ENCODE measurements around the gene PTPN9. TPM values are rescaled to one million over a fixed set of nuclear protein-coding genes. Genes with fewer than 3 reads are reported as not detected.
"Not testable (repeated sequence)": the region's sequence is repeated elsewhere in the genome, so short reads cannot be mapped to it uniquely, and the experiment has no call there.

The PTPN9 gene
- polyA plus RNA-seq, 3 donors, result 40.2 to 48.3 (median 46.9) TPM

GRCh38 chr15:75545064-75545463 is 34.1 kb downstream of the PTPN9 start:
- DNase-seq (ENCODE audit: extremely low read depth in 1 of 11, low read depth in 9 of 11, low spot score in 4 of 11), result no peak

DNA sequence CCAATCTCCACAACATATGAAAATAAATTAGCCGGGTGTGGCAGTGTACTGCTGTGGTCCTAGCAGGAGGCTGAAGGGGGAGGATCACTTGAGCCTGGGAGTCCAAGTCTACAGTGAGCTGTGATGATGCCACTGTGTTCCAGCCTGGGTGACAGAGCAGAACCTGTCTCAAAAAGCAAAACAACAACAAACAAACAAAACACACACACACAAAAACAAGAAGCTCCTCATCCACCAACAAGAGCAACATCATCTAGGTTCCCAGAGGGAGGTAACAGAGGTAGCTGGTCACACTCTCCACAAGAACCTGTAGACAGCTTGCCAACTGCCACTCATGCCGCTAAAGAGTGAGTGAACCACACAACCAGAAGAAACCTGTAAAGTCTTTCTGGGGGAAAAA is 34.8 kb downstream of the PTPN9 start:
- no peak for DNase-seq (ENCODE audit: extremely low read depth in 1 of 11, low read depth in 9 of 11, low spot score in 4 of 11)

DNA sequence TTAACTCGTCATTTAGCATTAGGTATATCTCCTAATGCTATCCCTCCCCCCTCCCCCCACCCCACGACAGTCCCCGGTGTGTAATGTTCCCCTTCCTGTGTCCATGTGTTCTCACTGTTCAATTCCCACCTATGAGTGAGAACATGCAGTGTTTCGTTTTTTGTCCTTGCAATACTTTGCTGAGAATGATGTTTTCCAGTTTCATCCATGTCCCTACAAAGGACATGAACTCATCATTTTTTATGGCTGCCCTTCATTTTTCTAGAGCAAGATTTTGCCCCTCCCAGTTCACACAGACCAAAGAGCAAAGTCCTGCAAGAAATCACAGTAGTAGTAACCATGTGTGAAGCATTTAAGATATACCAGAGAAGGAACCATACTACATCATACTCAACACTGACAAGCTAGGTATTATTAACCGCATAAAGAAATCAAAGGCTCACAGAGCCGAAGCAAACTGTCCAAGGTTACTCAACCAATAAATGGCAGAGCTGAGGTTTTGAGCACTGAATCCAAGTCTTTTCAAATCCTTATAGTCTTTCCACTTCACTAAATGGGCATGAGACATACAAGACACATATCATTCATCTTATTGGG is 36.1 kb downstream of the PTPN9 start:
- DNase-seq (ENCODE audit: extremely low read depth in 1 of 11, low read depth in 9 of 11, low spot score in 4 of 11), result not testable (repeated sequence)

- peak in 3 of 11 donors; percentile 18 to 27 (median 20) for DNase-seq (ENCODE audit: extremely low read depth in 1 of 11, low read depth in 9 of 11, low spot score in 4 of 11)
Observed at GRCh38 chr15:75542386-75542797, 36.7 kb downstream of the PTPN9 start.

- DNase-seq (ENCODE audit: extremely low read depth in 1 of 11, low read depth in 9 of 11, low spot score in 4 of 11), result no peak
Observed at GRCh38 chr15:75538376-75538775, 40.7 kb downstream of the PTPN9 start.

DNA sequence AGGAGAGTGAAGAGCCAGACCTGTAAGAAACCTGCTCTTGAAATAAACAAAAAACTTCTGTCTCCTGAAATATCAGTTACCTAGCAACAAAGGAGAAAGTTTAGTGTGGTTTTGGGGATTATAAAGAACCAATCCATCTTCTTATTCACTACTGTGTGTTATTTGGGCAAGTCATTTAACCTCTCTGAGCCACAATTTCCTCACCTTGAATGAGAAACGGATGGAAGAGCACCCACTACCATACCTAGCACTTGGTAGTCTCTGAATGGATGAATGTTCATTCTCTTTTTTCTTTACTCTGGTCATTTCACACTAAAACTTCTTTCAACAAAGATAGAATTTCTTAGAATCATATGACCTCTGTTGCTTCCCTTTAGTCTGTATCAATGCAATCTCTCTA is 45.2 kb downstream of the PTPN9 start:
- no peak for DNase-seq (ENCODE audit: extremely low read depth in 1 of 11, low read depth in 9 of 11, low spot score in 4 of 11)

DNA sequence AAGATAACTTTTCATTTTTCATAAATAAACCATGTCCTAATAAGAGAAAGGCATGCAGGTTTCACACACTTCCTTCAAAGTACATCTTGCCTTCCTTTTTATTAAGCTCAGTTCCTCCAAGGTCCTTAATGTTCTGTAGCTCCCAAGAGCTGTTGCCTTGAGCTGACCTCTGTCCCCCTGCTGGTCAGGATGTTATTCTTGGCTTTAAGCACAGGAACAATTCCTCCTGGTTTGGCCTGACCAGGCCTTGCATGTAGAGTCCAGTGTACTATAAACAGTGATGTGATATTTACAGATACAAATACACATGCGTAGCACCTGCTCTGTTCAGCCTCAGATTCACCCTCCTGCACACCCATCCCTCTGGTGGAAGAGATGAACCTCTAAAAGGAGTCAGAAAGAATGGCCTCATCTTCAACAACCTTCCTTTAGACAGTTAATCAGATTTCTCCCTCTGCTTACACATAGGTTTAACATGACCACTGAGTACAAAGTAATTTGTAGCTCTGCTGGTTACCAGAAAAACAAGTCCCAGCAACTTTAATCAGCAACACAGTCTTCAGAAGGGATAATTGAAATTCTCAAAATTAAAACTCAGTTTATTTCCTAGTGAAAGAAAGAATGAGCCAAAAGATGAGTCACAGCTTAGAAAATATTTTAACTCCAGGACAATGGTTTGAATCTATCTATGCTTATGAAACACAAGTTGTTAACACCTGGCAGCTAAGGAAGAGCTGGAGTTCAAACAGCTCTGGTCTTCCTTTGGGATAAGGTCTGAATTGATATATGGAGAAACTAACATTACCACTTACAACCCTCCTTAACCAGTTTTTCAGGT is 46.5 kb downstream of the PTPN9 start:
- peak in 5 of 11 donors; percentile 33 to 66 (median 38) for DNase-seq (ENCODE audit: extremely low read depth in 1 of 11, low read depth in 9 of 11, low spot score in 4 of 11)

DNA sequence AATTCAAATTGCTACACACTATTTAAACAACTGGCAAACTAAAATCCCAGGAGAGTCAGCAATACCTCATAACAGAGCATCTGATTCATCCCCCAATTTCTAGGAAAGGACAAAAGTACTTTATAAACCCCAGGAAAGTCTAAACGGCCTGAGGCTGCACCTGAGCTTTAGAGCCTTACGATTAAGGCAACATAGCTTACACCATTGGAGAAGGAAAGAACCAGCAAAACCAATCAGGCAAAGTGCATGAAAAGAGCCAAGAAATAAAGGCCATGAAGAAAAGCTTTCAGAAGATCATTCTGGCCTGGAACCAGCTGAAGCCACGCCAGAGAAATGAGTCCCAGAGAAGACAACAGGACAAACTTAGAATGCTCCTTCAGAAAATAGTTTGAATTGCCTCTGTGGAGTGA is 48.1 kb downstream of the PTPN9 start:
- DNase-seq (ENCODE audit: extremely low read depth in 1 of 11, low read depth in 9 of 11, low spot score in 4 of 11), result no peak

GRCh38 chr15:75530169-75530568 is 48.9 kb downstream of the PTPN9 start:
- no peak for DNase-seq (ENCODE audit: extremely low read depth in 1 of 11, low read depth in 9 of 11, low spot score in 4 of 11)

GRCh38 chr15:75525756-75526155 is 53.4 kb downstream of the PTPN9 start:
- not testable (repeated sequence) for DNase-seq (ENCODE audit: extremely low read depth in 1 of 11, low read depth in 9 of 11, low spot score in 4 of 11)

DNA sequence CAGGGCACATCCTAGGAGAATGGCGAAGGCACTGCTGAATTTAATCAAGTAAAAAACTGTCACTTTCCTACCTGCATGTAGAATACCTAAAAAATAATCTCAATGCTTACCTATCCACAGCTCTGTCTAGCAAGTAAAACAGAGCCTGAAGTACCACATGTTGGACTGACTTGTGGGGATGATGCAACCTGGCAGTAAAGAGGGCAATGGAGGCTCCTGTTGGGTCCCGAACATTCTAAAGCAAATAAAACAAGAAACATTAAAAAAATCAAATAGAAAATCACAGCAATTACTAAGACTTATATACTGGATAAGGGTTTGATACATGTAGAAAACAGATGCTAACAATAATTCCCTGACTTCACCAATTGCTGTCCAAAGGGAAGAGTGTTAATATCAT is 56.1 kb downstream of the PTPN9 start:
- DNase-seq (ENCODE audit: extremely low read depth in 1 of 11, low read depth in 9 of 11, low spot score in 4 of 11), result no peak

DNA sequence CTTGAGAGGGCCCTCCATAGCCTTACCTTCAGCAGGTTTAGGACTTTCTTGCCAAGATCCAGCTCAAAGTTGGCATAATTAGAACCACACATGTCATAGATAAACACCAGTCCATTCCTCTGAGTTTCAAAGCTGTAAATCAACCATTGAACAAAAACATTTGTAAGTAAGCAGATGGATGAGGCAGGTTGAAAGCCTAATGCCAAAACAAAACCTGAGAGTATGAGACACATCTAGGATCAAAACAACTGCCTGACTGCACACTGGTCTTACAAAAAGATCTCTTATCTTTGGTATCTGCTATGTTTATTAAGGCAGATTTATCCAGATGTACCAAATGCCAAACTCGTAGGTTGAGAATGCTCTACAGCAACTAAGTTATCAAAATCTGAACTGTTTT is 61.9 kb downstream of the PTPN9 start:
- no peak for DNase-seq (ENCODE audit: extremely low read depth in 1 of 11, low read depth in 9 of 11, low spot score in 4 of 11)

- peak in 7 of 11 donors; percentile 3 to 33 (median 14) for DNase-seq (ENCODE audit: extremely low read depth in 1 of 11, low read depth in 9 of 11, low spot score in 4 of 11)
Observed at GRCh38 chr15:75508840-75509532, 70.1 kb downstream of the PTPN9 start.

GRCh38 chr15:75502360-75502759 is 76.8 kb downstream of the PTPN9 start:
- no peak for DNase-seq (ENCODE audit: extremely low read depth in 1 of 11, low read depth in 9 of 11, low spot score in 4 of 11)

DNA sequence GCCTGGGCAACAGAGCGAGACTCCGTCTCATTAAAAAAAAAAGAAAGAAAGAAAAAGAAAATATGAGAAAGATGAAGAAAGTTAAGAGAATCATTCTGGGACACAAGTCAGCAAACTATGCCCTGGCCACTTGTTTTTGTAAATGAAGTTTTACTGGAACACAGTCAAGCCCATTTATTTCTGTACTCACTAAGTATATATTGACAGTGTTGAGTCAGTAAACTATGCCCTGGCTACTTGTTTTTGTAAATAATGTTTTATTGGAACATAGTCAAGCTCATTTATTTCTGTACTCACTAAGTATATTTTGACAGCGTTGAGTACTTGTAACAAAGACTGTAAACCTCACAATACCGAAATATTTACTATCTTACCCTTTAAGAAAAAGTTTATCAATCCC is 85.4 kb downstream of the PTPN9 start:
- no peak for DNase-seq (ENCODE audit: extremely low read depth in 1 of 11, low read depth in 9 of 11, low spot score in 4 of 11)

GRCh38 chr15:75483961-75484360 is 95.2 kb downstream of the PTPN9 start:
- no peak for DNase-seq (ENCODE audit: extremely low read depth in 1 of 11, low read depth in 9 of 11, low spot score in 4 of 11)

- DNase-seq (ENCODE audit: extremely low read depth in 1 of 11, low read depth in 9 of 11, low spot score in 4 of 11), result not testable (repeated sequence)
Observed at GRCh38 chr15:75483556-75483955, 95.6 kb downstream of the PTPN9 start.

DNA sequence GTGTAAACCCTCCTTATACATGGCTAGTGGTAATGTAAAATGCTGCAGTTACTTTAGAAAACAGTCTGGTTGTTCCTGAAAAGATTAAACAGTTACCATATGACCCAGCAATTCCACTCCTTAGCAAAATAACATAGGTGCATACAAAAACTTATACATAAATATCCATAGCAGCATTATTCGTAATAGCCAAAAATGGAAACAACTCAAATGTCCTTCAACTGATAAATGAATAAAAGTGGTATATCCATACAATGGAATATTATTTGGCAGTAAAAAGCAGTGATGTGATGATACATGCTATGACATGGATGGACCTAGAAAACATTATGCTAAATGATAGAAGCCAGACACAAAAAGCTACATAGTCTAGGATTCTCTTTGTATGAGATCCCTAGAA is 96.0 kb downstream of the PTPN9 start:
- no peak for DNase-seq (ENCODE audit: extremely low read depth in 1 of 11, low read depth in 9 of 11, low spot score in 4 of 11)

- DNase-seq (ENCODE audit: extremely low read depth in 1 of 11, low read depth in 9 of 11, low spot score in 4 of 11), result not testable (repeated sequence)
Observed at GRCh38 chr15:75480463-75480862, 98.7 kb downstream of the PTPN9 start.

- no peak for DNase-seq (ENCODE audit: extremely low read depth in 1 of 11, low read depth in 9 of 11, low spot score in 4 of 11)
Observed at GRCh38 chr15:75479670-75480069, 99.4 kb downstream of the PTPN9 start.
